GM19452 (cell line): ENCODE data around the gene FBXO38.
A peak's percentile ranks its signal among the peaks of the same experiment; 100 is the strongest.

Experiments used
- ATAC-seq: cut with Tn5 transposase; IDR thresholded peaks from one replicate; pipeline ENCODE4 v1.9.1; 2021; ENCODE audit not compliant: unreplicated experiment

Gene FBXO38, protein sequence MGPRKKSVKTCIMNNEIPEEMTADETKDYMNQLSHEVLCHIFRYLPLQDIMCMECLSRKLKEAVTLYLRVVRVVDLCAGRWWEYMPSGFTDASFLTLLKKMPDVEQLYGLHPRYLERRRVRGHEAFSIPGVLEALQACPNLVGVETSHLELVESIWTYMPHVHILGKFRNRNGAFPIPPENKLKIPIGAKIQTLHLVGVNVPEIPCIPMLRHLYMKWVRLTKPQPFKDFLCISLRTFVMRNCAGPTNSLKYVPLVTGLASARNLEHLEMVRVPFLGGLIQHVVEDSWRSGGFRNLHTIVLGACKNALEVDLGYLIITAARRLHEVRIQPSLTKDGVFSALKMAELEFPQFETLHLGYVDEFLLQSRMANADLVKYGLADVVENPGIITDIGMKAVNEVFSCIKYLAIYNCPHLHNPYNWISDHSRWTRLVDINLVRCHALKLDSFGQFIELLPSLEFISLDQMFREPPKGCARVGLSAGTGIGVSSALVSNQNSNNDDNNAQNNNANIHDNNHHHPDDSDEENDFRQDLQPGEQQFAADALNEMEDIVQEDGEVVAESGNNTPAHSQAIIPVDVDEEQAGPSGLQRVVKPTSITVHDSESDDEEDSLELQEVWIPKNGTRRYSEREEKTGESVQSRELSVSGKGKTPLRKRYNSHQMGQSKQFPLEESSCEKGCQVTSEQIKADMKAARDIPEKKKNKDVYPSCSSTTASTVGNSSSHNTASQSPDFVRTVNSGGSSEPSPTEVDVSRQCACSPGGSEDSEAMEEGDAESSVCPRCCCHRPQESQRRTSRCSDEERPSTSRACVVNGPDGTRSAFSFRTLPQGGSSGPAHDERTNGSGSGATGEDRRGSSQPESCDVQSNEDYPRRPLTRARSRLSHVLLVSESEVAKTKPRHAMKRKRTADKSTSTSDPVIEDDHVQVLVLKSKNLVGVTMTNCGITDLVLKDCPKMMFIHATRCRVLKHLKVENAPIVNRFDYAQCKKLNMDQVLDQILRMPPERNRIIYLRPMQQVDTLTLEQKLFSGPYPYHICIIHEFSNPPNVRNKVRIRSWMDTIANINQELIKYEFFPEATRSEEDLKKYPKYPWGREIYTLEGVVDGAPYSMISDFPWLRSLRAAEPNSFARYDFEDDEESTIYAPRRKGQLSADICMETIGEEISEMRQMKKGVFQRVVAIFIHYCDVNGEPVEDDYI

GRCh38 chr5:148383564-148384379, at the start of gene FBXO38:
Gene FBXO38 (plus strand): TSS chr5:148383958. CDS start chr5:148394777, 10,819 bp downstream.
- ATAC-seq = peak; percentile 96

DNA sequence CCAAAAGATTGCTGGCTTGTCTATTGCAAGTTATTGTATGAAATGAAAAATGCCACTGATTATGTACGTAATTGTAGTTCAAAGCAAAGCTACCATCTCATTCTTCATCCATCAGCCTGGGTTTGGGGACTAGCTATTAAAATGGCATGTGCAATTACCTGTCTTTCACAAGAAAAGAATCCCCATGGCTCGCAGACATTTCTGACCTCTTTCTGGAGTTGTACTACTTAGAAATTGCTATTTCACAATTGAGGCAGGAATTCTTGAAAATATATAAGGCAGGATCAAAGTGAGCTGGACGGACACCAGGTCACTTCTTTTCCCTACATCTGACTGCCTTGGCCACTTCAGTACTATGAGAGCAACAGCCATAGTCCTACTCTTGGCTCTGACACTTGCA, 48.5 kb upstream of the FBXO38 start, which contains the start of gene SPINK9:
Gene SPINK9 (plus strand): TSS at position 301 of the 400 bp plus-strand sequence. CDS start 55 bp downstream, at position 356.
- ATAC-seq = no peak

DNA sequence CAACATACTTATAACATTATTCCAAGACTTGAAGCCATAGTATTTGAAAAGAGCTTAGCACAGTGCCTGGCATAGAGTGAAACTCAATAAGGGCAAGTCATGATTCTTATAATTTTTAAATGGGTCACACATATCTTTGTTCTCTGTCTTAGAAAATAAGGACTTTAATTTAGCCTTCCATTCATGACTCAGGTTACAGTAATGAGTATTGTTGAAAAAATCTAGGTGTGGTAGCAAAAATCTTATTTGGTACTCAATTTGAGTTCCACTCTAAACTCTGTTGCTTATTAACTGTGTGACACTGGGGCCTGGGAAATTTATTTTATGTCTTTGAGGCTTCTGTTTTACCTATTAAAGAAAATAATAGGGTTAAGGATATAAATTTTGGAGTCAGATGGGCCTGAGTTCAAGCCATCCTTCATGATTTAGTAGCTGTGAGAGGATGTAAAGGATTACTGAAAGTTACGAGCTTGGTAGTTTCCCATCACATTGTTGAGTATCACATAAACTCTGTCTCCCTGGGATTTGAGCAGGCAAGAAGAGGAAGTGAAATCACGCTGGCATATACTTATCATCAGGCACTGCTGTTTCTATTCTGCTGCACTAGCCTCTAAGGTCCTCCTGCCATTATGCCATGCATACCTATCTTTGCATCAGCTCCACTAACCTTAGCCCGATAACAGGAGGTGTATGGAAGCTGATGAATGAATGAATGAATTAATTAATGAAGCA, 46.9 kb upstream of the FBXO38 start:
- ATAC-seq = no peak

DNA sequence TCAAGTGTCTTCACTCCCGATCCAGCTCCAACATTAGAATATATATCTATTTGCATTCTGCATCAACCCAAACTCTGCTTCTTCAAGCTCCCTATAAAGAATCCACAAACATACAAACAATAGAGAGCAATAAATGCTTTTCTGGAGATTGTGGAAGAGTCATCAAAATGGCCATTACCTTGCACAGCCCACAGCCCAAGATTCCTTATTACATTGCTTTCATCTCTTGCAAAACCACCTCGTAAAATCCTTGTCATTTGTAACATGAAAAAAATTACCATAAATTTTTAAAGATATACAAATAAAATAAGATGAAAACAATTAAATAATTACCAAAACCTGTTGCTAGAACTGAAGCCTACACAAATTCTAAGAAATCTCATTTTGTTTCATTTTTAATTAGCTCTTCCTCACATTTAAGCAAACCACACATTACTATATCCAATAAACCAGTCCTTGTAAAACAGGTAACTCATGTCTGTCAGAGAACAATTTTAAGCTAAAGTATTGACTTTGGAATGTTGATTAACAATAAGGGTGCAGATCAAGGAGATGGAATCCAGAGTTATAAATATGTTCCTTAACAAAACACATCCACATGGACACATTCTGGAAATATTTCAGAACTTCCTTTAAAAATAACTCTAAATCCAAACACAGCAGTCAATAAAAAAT, 41.2 kb upstream of the FBXO38 start:
- ATAC-seq = no peak

GRCh38 chr5:148343046-148343407, 40.7 kb upstream of the FBXO38 start:
- ATAC-seq = no peak

DNA sequence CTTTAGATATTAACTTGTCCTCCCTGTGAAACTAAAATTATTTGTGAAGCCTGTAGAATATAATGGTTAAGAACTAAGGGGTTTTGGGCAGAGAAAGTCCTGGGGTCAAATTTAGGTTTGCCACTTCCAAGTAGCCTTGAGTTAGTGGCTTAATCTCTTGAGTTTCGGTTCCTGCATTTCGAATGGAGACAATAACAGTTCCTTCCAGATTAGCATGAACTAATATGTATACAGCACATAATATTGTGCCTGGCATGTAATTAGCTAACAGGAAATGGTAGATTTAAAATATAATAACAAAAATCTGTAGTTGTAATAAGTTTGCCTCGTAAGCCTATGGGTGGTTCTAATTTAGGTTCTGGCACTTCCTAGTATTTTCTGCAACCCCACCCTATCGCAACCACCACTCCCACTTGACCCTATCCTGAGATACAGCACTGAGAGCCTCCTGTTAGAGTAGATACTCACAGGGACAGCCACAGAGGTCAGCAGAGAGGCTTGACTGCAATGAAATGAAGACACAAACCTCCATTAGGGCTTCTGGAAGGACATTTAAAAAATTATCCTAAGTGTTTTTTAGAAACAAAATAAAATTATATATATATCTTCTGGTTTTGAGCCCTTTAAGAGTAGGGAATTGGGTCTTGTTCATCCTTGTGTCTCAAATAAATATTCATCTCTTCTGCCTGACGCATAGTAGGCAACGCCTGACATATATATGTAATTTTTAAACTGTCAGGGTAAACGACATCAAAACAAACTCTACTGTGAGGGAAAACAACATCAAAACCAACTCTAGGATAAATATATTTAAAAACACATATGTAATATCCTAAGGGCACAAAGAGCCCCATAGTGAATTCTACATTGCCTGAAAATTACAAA, 39.9 kb upstream of the FBXO38 start:
- no peak for ATAC-seq

- ATAC-seq = no peak
Observed at GRCh38 chr5:148347706-148348105, 36.1 kb upstream of the FBXO38 start.

DNA sequence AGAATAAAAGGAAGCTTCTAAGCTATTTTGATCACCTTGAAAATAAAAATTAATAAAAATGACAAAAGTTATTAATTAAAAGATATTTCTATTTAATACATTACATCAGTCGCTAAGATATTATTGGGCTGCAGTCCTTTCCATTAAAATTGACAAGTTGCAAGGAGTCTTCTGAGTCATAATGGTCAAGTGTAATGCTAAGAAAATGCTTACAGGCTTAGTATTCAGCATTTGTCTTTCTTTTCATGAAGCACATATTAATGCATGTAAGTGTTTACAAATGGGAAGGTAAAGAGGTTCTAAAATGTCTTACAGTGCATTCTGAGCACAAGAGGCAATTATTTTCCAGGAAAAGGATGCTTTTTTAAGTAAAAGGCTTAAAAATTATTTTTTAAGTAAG, 31.1 kb upstream of the FBXO38 start:
- ATAC-seq = no peak

- no peak for ATAC-seq
Observed at GRCh38 chr5:148353634-148354033, 30.1 kb upstream of the FBXO38 start.

GRCh38 chr5:148364343-148364742, 19.4 kb upstream of the FBXO38 start:
- ATAC-seq = no peak

DNA sequence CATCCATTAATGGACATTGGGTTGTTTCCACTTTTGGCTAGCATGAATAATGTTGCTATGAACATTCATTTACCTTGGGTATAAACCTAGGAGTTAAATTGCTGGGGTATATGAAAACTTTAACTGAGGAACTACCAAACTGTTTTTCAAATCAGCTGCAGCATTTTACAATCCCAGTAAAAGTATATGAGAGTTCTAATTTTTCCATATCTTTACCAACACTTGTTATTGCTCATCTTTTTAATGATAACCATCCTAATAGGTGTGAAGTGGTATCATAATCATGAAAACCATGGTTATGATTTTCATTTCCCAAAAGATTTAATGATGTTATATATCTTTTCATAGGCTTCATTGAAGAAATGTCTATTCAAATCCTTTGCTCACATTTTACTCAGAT, 15.5 kb upstream of the FBXO38 start:
- no peak for ATAC-seq

DNA sequence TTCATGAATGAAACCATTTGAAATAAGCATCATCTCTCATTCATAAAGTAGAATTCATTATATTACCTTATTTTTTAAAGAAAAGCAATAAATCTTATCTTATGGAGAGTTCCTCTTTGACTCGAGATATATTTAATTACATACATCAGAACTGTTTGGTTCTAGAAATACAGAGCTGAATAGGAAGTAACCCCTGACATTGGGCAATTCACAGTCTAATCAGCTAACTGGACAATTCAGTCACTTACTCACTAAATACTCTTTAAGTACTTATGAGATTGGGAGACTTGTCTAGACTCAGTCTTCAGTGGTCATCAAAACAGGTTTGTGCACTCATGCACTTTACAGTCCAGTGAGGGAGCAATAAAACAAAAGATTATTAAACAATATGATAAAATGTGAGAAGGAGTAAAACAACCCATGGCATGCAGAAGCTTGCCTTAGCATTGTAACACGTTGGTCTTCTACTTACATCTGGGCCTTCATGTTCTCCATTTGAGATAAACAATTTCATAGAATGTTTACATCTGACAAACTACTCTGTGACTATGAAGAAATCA, 11.5 kb upstream of the FBXO38 start:
- ATAC-seq = no peak

- no peak for ATAC-seq
Observed at GRCh38 chr5:148372893-148373292, 10.9 kb upstream of the FBXO38 start.

- ATAC-seq = peak; percentile 77
Observed at GRCh38 chr5:148374690-148375360, 8.9 kb upstream of the FBXO38 start.

DNA sequence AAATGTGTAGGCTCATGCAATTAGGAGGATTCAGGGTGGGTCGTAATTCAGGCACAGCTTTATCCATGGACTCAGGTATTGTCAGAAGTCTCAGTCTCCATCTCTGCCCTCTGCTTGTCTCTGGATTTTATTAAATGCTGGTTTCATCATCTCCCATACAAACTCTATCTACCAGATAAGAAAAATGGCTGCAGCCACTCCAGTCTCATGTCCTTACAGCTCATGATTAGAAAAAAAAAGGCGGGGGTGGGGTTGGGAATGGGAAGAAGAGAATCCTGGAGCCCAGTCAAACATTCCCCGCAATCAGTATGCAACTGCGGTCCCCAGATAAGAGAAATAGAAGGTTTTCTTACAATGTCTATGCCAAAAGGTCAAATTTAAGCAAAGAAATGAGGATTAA, 7.6 kb upstream of the FBXO38 start:
- ATAC-seq = no peak

GRCh38 chr5:148378670-148379069, 5.1 kb upstream of the FBXO38 start:
- no peak for ATAC-seq

GRCh38 chr5:148379340-148379739, 4.4 kb upstream of the FBXO38 start:
- no peak for ATAC-seq
